ENCODE data around the gene CREB3L2. TPM values are rescaled to one million over a fixed set of nuclear protein-coding genes. Genes with fewer than 3 reads are reported as not detected.

Gene CREB3L2
- total RNA-seq, 1 donor from 2014 or later = 28.2 TPM

- TF ChIP-seq CTCF (IDR thresholded peaks at IDR 0.05; ENCODE audit: insufficient read depth, low read length, poor library complexity, severe bottlenecking) = no peak
- Histone ChIP-seq H3K27me3 (ENCODE audit: control insufficient read depth, insufficient read depth, low read length) (no peaks in the 10 kb centered on the region), H3K4me3 (ENCODE audit: low read depth, low read length) (no peak overlapping the region), H3K36me3 (ENCODE audit: control insufficient read depth, insufficient read depth, low read length) (no peaks in the 10 kb centered on the region)
- no peak for DNase-seq (ENCODE audit: low read depth)
These were observed 25.2 kb upstream of the CREB3L2 start for GRCh38 chr7:138027100-138027499.

GRCh38 chr7:138025215-138026186 lies 23.6 kb upstream of the CREB3L2 start:
- H3K36me3 ChIP-seq (ENCODE audit: control insufficient read depth, insufficient read depth, low read length) = no peaks in the 10 kb centered on the region
- no peak for TF ChIP-seq CTCF (IDR thresholded peaks at IDR 0.05; ENCODE audit: insufficient read depth, low read length, poor library complexity, severe bottlenecking)
- no peak overlapping the region for H3K4me3 ChIP-seq (ENCODE audit: low read depth, low read length)
- no peak for DNase-seq (ENCODE audit: low read depth)
- H3K27me3 ChIP-seq (ENCODE audit: control insufficient read depth, insufficient read depth, low read length) = no peaks in the 10 kb centered on the region

GRCh38 chr7:138024765-138025164 lies 22.9 kb upstream of the CREB3L2 start:
- Histone ChIP-seq H3K4me3 (ENCODE audit: low read depth, low read length) (no peak overlapping the region), H3K27me3 (ENCODE audit: control insufficient read depth, insufficient read depth, low read length) (no peaks in the 10 kb centered on the region), H3K36me3 (ENCODE audit: control insufficient read depth, insufficient read depth, low read length) (no peaks in the 10 kb centered on the region)
- TF ChIP-seq CTCF (IDR thresholded peaks at IDR 0.05; ENCODE audit: insufficient read depth, low read length, poor library complexity, severe bottlenecking) = no peak
- DNase-seq (ENCODE audit: low read depth) = no peak

GRCh38 chr7:138024343-138024691 lies 22.4 kb upstream of the CREB3L2 start:
- Histone ChIP-seq H3K4me3 (ENCODE audit: low read depth, low read length) (no peak overlapping the region), H3K27me3 (ENCODE audit: control insufficient read depth, insufficient read depth, low read length) (no peaks in the 10 kb centered on the region), H3K36me3 (ENCODE audit: control insufficient read depth, insufficient read depth, low read length) (no peaks in the 10 kb centered on the region)
- DNase-seq (ENCODE audit: low read depth) = no peak
- no peak for TF ChIP-seq CTCF (IDR thresholded peaks at IDR 0.05; ENCODE audit: insufficient read depth, low read length, poor library complexity, severe bottlenecking)

- TF ChIP-seq CTCF (IDR thresholded peaks at IDR 0.05; ENCODE audit: insufficient read depth, low read length, poor library complexity, severe bottlenecking) = no peak
- no peaks in the 10 kb centered on the region for H3K27me3 ChIP-seq (ENCODE audit: control insufficient read depth, insufficient read depth, low read length)
- DNase-seq (ENCODE audit: low read depth) = no peak
- H3K36me3 ChIP-seq (ENCODE audit: control insufficient read depth, insufficient read depth, low read length) = no peaks in the 10 kb centered on the region
- no peak overlapping the region for H3K4me3 ChIP-seq (ENCODE audit: low read depth, low read length)
These were observed 21.9 kb upstream of the CREB3L2 start for GRCh38 chr7:138023618-138024342.
